Type B pancreatic cell (in vitro differentiated cells): Measurements from ENCODE around the gene CD5L. TPM values are rescaled to one million over a fixed set of nuclear protein-coding genes. Genes with fewer than 3 reads are reported as not detected.
A peak's percentile ranks its signal among the peaks of the same experiment; 100 is the strongest.

ENCODE experiments used
- DNase-seq: peaks from one replicate; pipeline ENCODE4 v3.0.0; 2021; ENCODE audit warnings: mixed read lengths; ENCODE audit not compliant: unreplicated experiment; ENCODE audit errors: extremely low spot score
- H3K27ac Mint-ChIP-seq: 2 replicates; pipeline ENCODE4 v1.8.0; 2021; ENCODE audit warnings: mild to moderate bottlenecking, mixed read lengths
- H3K27me3 Mint-ChIP-seq: 2 replicates; pipeline ENCODE4 v1.8.0; 2021; ENCODE audit warnings: mixed read lengths
- H3K36me3 Mint-ChIP-seq: 2 replicates; pipeline ENCODE4 v1.8.0; 2021; ENCODE audit warnings: mixed read lengths
- H3K4me1 Mint-ChIP-seq: one replicate; pipeline ENCODE4 v1.8.0; 2021; ENCODE audit warnings: mixed read lengths; ENCODE audit not compliant: unreplicated experiment
- H3K4me3 Mint-ChIP-seq: 2 replicates; pipeline ENCODE4 v1.8.0; 2021; ENCODE audit warnings: mild to moderate bottlenecking, mixed read lengths
- H3K9me3 Mint-ChIP-seq: 2 replicates; pipeline ENCODE4 v1.8.0; 2021; ENCODE audit warnings: mixed read lengths
- CTCF ChIP-seq: fragments of 200-600 bp; sonication (generic); conservative IDR thresholded peaks from 2 replicates; pipeline ENCODE4 v1.5.0; 2021; ENCODE audit warnings: antibody characterized with exemption, mild to moderate bottlenecking
- long read RNA-seq: library from polyadenylated mRNA; unstranded; transcript quantifications from one replicate; pipeline ENCODE4 v2.0.0, GENCODE V29; 2020
- total RNA-seq: library from RNA; stranded (reverse); gene quantifications from 2 replicates; pipeline ENCODE4 v1.2.1, GENCODE V29; 2021; ENCODE audit warnings: low replicate concordance

The CD5L gene
- total RNA-seq, result not detected in 2 replicates
- long read RNA-seq, result 0 reads

DNA sequence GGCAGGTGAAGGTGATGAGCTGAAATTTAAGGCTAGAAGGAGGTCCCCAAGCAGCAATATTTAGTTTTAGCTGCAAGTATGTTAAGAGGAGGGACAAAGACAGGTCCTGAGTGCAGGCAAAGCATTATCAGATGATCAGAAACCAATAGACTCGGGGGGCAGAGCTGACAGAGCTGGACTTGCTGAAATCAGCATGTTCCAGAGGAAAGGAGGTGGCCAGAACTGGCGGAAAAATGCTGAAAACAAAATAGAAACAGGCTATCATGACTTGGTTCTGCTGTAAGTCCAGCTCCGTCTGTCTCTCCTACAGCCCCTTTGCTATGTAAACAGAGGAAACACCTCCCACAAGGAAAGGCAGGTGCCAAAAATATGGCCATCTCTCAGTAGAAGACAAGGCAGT lies at the start of gene CD5L:
Gene CD5L, minus strand, starts transcription at position 101 of the 400 bp plus-strand sequence. CDS start 107 bp downstream, outside the sequence.
- no peaks in the 10 kb centered on the region for H3K9me3 Mint-ChIP-seq
- peaks cover 8% of the 10 kb centered on the region for H3K27me3 Mint-ChIP-seq
- no peaks in the 10 kb centered on the region for H3K4me1 Mint-ChIP-seq
- no peak for DNase-seq
- H3K36me3 Mint-ChIP-seq, result no peaks in the 10 kb centered on the region
- H3K4me3 Mint-ChIP-seq, result no peak within 1 kb of the TSS
- H3K27ac Mint-ChIP-seq, result no peak within 1 kb of the TSS
- TF ChIP-seq CTCF, result no peak

GRCh38 chr1:157882580-157882979 lies 41.0 kb upstream of the CD5L start:
- Mint-ChIP-seq H3K4me1 (no peaks in the 10 kb centered on the region), H3K27me3 (peaks cover 3% of the 10 kb centered on the region), H3K9me3 (no peaks in the 10 kb centered on the region), H3K27ac (no peak overlapping the region), H3K4me3 (no peak overlapping the region), H3K36me3 (no peaks in the 10 kb centered on the region)
- DNase-seq, result no peak
- TF ChIP-seq CTCF, result no peak

DNA sequence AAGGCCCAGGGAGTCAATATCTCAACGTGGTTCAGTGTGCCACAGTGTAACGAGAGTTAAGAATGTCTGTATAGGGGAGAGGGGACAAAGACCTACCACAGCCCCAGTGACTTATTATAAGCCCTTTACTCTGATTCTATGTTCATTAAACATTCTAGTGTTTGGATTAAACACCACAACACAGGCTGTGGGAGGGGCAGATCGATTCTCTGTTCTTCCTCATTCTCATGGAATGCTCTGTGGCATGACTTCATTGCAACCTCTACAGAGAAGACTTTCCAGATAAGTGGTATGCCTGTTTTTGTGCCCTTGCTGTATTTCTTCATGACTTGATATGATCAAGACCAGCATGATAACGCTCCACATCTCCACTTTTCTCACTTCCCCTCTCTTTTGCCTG lies 39.0 kb upstream of the CD5L start:
- no peak for DNase-seq
- Mint-ChIP-seq H3K9me3 (no peaks in the 10 kb centered on the region), H3K27me3 (peaks cover 3% of the 10 kb centered on the region), H3K4me3 (no peak overlapping the region), H3K27ac (no peak overlapping the region), H3K36me3 (no peaks in the 10 kb centered on the region), H3K4me1 (no peaks in the 10 kb centered on the region)
- no peak for TF ChIP-seq CTCF

DNA sequence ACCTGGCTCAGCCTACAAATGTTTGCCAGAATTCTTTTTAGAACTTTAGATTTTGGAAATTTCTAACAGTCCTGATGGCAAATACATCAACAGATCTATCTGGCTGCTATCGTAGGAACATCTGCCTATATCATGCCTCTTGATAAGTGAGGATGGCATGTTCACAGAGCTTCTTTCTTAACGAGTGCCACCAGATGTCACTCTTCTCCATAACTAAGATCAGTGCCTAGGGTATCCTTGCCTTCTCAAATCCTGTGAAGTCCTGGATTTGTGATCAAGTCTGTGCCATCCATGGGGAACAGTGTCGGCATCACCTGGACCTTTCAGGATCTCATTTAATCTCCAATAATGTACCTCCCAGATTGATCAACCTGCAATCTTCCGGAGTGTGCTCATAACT lies 36.5 kb upstream of the CD5L start:
- no peak overlapping the region for H3K27ac Mint-ChIP-seq
- TF ChIP-seq CTCF, result peak; percentile 60

DNA sequence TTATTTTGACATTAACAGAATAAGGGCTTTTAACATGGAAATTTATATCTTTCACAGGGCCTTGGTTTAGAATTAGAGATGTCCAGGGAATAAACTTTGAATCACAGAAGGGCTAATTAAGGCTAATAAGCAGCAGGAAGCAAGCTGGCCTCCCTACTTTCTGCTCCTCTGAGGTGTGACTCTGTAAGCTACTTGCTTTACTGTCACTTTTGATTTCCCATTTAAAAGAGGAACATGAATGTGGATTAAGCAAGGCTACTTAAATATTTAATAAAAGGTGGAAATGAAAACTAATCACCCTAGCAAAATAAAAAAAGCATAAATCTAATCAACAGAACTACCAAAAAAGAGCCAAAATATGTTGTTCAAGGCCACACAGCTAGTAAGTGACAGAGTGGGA lies 28.9 kb upstream of the CD5L start:
- Mint-ChIP-seq H3K4me3 (no peak overlapping the region), H3K9me3 (no peaks in the 10 kb centered on the region), H3K27me3 (peaks cover 16% of the 10 kb centered on the region), H3K27ac (no peak overlapping the region), H3K36me3 (no peaks in the 10 kb centered on the region), H3K4me1 (no peaks in the 10 kb centered on the region)
- TF ChIP-seq CTCF, result no peak
- no peak for DNase-seq

More for the DNA sequence above, 36.5 kb upstream of the CD5L start:
- no peak overlapping the region for H3K4me3 Mint-ChIP-seq
- H3K9me3 Mint-ChIP-seq, result no peaks in the 10 kb centered on the region
- no peak for DNase-seq
- H3K27me3 Mint-ChIP-seq, result peaks cover 3% of the 10 kb centered on the region
- no peaks in the 10 kb centered on the region for H3K36me3 Mint-ChIP-seq
- no peaks in the 10 kb centered on the region for H3K4me1 Mint-ChIP-seq

DNA sequence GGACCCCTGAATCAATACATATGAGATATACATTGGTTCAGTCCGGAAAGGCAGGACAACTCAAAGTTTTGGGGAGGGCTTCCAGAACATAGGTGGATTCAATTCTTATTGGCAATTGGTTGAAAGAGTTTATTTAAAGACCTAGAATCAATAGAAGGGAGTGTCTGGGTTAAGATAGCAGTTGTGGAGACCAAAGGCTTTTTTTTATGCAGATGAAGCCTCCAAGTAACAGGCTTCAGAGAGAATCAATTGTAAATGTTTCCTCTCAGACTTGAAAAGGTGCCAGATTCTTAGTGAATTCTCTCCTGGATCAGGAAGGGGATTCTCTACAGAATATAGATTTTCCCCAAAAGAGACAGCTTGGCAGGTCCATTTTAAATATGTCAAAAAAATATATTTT lies 27.0 kb upstream of the CD5L start:
- no peaks in the 10 kb centered on the region for H3K4me1 Mint-ChIP-seq
- no peak for DNase-seq
- H3K36me3 Mint-ChIP-seq, result no peaks in the 10 kb centered on the region
- H3K27me3 Mint-ChIP-seq, result peaks cover 22% of the 10 kb centered on the region
- no peaks in the 10 kb centered on the region for H3K9me3 Mint-ChIP-seq
- no peak overlapping the region for H3K4me3 Mint-ChIP-seq
- no peak overlapping the region for H3K27ac Mint-ChIP-seq
- no peak for TF ChIP-seq CTCF
